ENCODE measurements around the gene DST. TPM values are rescaled to one million over a fixed set of nuclear protein-coding genes. Genes with fewer than 3 reads are reported as not detected.

DST gene
- total RNA-seq, 1 donor from 2014 or later, result 442 TPM

DNA sequence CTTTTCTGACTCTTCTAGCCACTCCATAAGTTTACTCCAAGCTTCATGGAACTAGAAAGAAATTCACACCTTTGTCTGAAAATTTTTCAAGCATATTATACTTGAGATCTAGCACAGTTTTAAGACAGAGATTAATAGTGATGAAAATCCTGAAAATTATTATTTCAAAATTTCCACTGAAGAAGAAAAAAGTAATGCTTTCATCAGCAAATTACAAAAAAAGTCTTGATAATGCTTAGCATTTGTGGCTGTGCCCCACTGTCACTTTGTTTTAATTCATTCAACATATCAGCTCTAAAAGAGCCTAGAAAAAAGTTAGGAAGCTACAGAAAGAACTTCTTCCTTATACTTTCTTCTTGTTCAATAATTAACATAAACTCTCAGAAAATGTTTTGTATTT lies 153.1 kb downstream of the DST start:
- no peak overlapping the region for H2AFZ ChIP-seq (ENCODE audit: low read depth, low read length)
- H4K20me1 ChIP-seq (ENCODE audit: insufficient read depth, low read length), result no peaks in the 10 kb centered on the region
- H3K79me2 ChIP-seq (ENCODE audit: insufficient read depth, low read length), result no peaks in the 10 kb centered on the region
- no peaks in the 10 kb centered on the region for H3K9me3 ChIP-seq (ENCODE audit: insufficient read depth, low read depth, low read length)
- no peak for TF ChIP-seq EZH2 (IDR thresholded peaks at IDR 0.05; ENCODE audit: insufficient read depth, low read length)
- TF ChIP-seq, protein P1, sequence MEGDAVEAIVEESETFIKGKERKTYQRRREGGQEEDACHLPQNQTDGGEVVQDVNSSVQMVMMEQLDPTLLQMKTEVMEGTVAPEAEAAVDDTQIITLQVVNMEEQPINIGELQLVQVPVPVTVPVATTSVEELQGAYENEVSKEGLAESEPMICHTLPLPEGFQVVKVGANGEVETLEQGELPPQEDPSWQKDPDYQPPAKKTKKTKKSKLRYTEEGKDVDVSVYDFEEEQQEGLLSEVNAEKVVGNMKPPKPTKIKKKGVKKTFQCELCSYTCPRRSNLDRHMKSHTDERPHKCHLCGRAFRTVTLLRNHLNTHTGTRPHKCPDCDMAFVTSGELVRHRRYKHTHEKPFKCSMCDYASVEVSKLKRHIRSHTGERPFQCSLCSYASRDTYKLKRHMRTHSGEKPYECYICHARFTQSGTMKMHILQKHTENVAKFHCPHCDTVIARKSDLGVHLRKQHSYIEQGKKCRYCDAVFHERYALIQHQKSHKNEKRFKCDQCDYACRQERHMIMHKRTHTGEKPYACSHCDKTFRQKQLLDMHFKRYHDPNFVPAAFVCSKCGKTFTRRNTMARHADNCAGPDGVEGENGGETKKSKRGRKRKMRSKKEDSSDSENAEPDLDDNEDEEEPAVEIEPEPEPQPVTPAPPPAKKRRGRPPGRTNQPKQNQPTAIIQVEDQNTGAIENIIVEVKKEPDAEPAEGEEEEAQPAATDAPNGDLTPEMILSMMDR (IDR thresholded peaks at IDR 0.05; ENCODE audit: insufficient read depth, low read depth, low read length), result no peak
- no peak for FAIRE-seq
- Mint-ChIP-seq H3K4me1 (ENCODE audit: low read depth, unreplicated experiment) (peaks cover 23% of the 10 kb centered on the region), H3K27ac (ENCODE audit: unreplicated experiment) (no peak overlapping the region), H3K27me3 (ENCODE audit: low read depth, unreplicated experiment) (no peaks in the 10 kb centered on the region), H3K4me3 (ENCODE audit: unreplicated experiment) (no peak overlapping the region), H3K36me3 (ENCODE audit: low read depth, unreplicated experiment) (peaks cover 20% of the 10 kb centered on the region), H3K9me3 (ENCODE audit: unreplicated experiment) (no peaks in the 10 kb centered on the region)
- no peak overlapping the region for H3K27ac ChIP-seq (ENCODE audit: low read depth, low read length)
- peaks cover 13% of the 10 kb centered on the region for H3K4me1 ChIP-seq (ENCODE audit: insufficient read depth, low read length)
- no peak for DNase-seq (ENCODE audit: low read depth)
- no peak overlapping the region for H3K4me2 ChIP-seq (ENCODE audit: low read length)
- no peak overlapping the region for H3K9ac ChIP-seq (ENCODE audit: low read length)
- H3K36me3 ChIP-seq (ENCODE audit: insufficient read depth, low read length), result peaks cover 42% of the 10 kb centered on the region
- no peak overlapping the region for H3K4me3 ChIP-seq (ENCODE audit: insufficient read depth, low read depth, low read length)
- H3K27me3 ChIP-seq (ENCODE audit: insufficient read depth, low read length), result no peaks in the 10 kb centered on the region

DNA sequence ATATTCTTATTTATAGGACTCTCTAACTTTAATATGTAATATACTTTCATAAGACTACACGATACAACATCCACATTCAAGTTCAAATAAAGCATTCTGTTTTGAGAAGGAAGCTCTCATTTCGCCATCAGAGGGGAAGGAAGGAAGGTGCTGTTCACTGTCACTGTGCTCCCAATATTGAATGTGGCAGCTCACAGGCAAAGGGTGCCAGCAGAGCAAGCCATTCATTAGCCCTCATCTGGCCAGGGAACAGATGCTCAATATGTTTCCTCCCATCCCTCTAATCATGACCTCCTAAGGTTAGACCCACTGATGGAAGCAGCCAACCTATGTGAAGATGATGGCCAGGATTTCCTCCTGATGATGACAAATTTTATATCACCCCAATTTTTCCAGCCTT lies 154.4 kb downstream of the DST start:
- no peak overlapping the region for H3K4me3 Mint-ChIP-seq (ENCODE audit: unreplicated experiment)
- Histone ChIP-seq H2AFZ (ENCODE audit: low read depth, low read length) (no peak overlapping the region), H3K79me2 (ENCODE audit: insufficient read depth, low read length) (no peaks in the 10 kb centered on the region), H3K9me3 (ENCODE audit: insufficient read depth, low read depth, low read length) (no peaks in the 10 kb centered on the region), H3K9ac (ENCODE audit: low read length) (no peak overlapping the region), H3K36me3 (ENCODE audit: insufficient read depth, low read length) (peaks cover 37% of the 10 kb centered on the region), H3K27me3 (ENCODE audit: insufficient read depth, low read length) (no peaks in the 10 kb centered on the region), H3K27ac (ENCODE audit: low read depth, low read length) (no peak overlapping the region), H3K4me1 (ENCODE audit: insufficient read depth, low read length) (peaks cover 15% of the 10 kb centered on the region), H3K4me2 (ENCODE audit: low read length) (no peak overlapping the region), H4K20me1 (ENCODE audit: insufficient read depth, low read length) (no peaks in the 10 kb centered on the region), H3K4me3 (ENCODE audit: insufficient read depth, low read depth, low read length) (no peak overlapping the region)
- TF ChIP-seq EZH2 (IDR thresholded peaks at IDR 0.05; ENCODE audit: insufficient read depth, low read length), result no peak
- TF ChIP-seq, protein P1 (IDR thresholded peaks at IDR 0.05; ENCODE audit: insufficient read depth, low read depth, low read length), result no peak
- H3K9me3 Mint-ChIP-seq (ENCODE audit: unreplicated experiment), result no peaks in the 10 kb centered on the region
- peaks cover 23% of the 10 kb centered on the region for H3K4me1 Mint-ChIP-seq (ENCODE audit: low read depth, unreplicated experiment)
- no peaks in the 10 kb centered on the region for H3K27me3 Mint-ChIP-seq (ENCODE audit: low read depth, unreplicated experiment)
- peaks cover 20% of the 10 kb centered on the region for H3K36me3 Mint-ChIP-seq (ENCODE audit: low read depth, unreplicated experiment)
- DNase-seq (ENCODE audit: low read depth) (no peak), FAIRE-seq (no peak)
- H3K27ac Mint-ChIP-seq (ENCODE audit: unreplicated experiment), result no peak overlapping the region

DNA sequence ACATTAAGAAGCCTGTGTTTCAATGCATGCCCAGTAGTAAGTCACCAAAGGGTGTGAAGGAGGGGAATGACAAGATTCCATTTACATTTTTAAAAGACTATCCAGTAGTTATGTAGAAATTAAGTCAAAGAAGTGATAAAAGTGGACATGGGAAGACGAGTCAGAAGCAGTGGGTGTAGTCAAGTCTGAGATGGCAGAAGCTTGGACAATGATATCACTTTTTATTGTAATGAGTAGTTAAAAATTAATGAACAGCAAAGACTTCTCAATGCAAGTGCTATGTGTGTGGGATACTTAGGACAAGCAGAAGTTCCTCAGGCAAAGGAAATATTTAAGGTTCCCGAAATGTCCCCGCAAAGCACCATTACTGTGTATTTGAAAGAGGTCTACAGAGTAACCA lies 156.0 kb downstream of the DST start:
- FAIRE-seq (no peak), DNase-seq (ENCODE audit: low read depth) (no peak)
- Histone ChIP-seq H3K27me3 (ENCODE audit: insufficient read depth, low read length) (no peaks in the 10 kb centered on the region), H3K9ac (ENCODE audit: low read length) (no peak overlapping the region), H3K4me3 (ENCODE audit: insufficient read depth, low read depth, low read length) (no peak overlapping the region), H3K79me2 (ENCODE audit: insufficient read depth, low read length) (no peaks in the 10 kb centered on the region), H3K27ac (ENCODE audit: low read depth, low read length) (no peak overlapping the region), H3K36me3 (ENCODE audit: insufficient read depth, low read length) (peaks cover 37% of the 10 kb centered on the region), H4K20me1 (ENCODE audit: insufficient read depth, low read length) (no peaks in the 10 kb centered on the region), H3K4me1 (ENCODE audit: insufficient read depth, low read length) (peaks cover 11% of the 10 kb centered on the region), H2AFZ (ENCODE audit: low read depth, low read length) (no peak overlapping the region), H3K4me2 (ENCODE audit: low read length) (no peak overlapping the region), H3K9me3 (ENCODE audit: insufficient read depth, low read depth, low read length) (no peaks in the 10 kb centered on the region)
- Mint-ChIP-seq H3K27ac (ENCODE audit: unreplicated experiment) (peak overlapping the region; percentile 71), H3K36me3 (ENCODE audit: low read depth, unreplicated experiment) (peaks cover 23% of the 10 kb centered on the region), H3K27me3 (ENCODE audit: low read depth, unreplicated experiment) (no peaks in the 10 kb centered on the region), H3K4me1 (ENCODE audit: low read depth, unreplicated experiment) (peaks cover 14% of the 10 kb centered on the region), H3K9me3 (ENCODE audit: unreplicated experiment) (no peaks in the 10 kb centered on the region), H3K4me3 (ENCODE audit: unreplicated experiment) (no peak overlapping the region)
- TF ChIP-seq, protein P1 (IDR thresholded peaks at IDR 0.05; ENCODE audit: insufficient read depth, low read depth, low read length), result no peak
- no peak for TF ChIP-seq EZH2 (IDR thresholded peaks at IDR 0.05; ENCODE audit: insufficient read depth, low read length)

Measured in astrocyte (in vitro differentiated cells and primary cell).